K562 (cell line): ENCODE results near the gene NTRK1. TPM values are rescaled to one million over a fixed set of nuclear protein-coding genes. Genes with fewer than 3 reads are reported as not detected.

ENCODE experiments used
- ATAC-seq: fragments of 200-7000 bp; cut with Tn5 transposase; 3 replicates; pipeline ENCODE4 v1.9.1; 2020; ENCODE audit warnings: moderate library complexity
- BruUV-seq: library from RNA; stranded (reverse); fragments of 400-500 nt; replicated peaks from 2 replicates; lab custom pipeline; 2021; lab: Mats Ljungman, UMichigan
- CTCF ChIA-PET: fragments of 300-600 bp; formaldehyde crosslinking; extraction: SDS; loops from one replicate; lab custom pipeline; 2021; ENCODE audit warnings: low intra/inter-chr PET ratio; lab: Yijun Ruan, JAX
- POLR2A ChIA-PET: fragments of 300-600, 350-650 bp; sonication (Branson Sonifier 250); formaldehyde crosslinking; extraction: SDS; loops from one replicate; lab custom pipeline; 2021; ENCODE audit warnings: antibody characterized with exemption, inconsistent platforms; lab: Yijun Ruan, JAX
- DNase-seq, 4 experiments: peaks; one replicate each; pipeline versions ENCODE4 v3.0.0 to v3.0.0-alpha.2; 2011 to 2018; ENCODE audit warnings: low spot score in 3 of 4, mixed read lengths in 3 of 4; ENCODE audit errors: extremely low read depth in 1 of 4
- FAIRE-seq: peaks from 2 replicates; lab custom pipeline; 2011; peaks lifted over from hg19 to GRCh38; lab: Jason Lieb, UNC
- H2AFZ ChIP-seq: 2 replicates; pipeline ENCODE4 v1.6.0; 2011; ENCODE audit warnings: low read depth, low read length, control low read depth, inconsistent platforms
- H3K27ac ChIP-seq: fragments of 200-600 bp; 3 replicates; pipeline ENCODE4 v1.8.0; 2011; ENCODE audit warnings: low read depth, mild to moderate bottlenecking, control low read depth, inconsistent platforms, low read length, moderate library complexity, mixed read lengths; ENCODE audit errors: extremely low read depth
- H3K27me3 ChIP-seq, 2 experiments: fragments of 300-600 bp in 1 of 2; 2 replicates in 1 of 2; 3 replicates in 1 of 2; pipeline versions ENCODE4 v1.6.0 to v1.8.0; 2011; ENCODE audit warnings: inconsistent platforms in 2 of 2, low read length in 2 of 2, mild to moderate bottlenecking in 1 of 2, mixed read lengths in 1 of 2, moderate library complexity in 1 of 2; ENCODE audit not compliant: control insufficient read depth in 2 of 2, insufficient read depth in 2 of 2
- H3K36me3 ChIP-seq: fragments of 300-600 bp; 3 replicates; pipeline ENCODE4 v1.8.0; 2011; ENCODE audit warnings: mild to moderate bottlenecking, low read length, inconsistent platforms; ENCODE audit not compliant: control insufficient read depth, insufficient read depth
- H3K4me1 ChIP-seq, 2 experiments: fragments of 200-600 bp in 1 of 2; replicated peaks in 1 of 2; 2 replicates in 1 of 2; 3 replicates in 1 of 2; pipeline versions ENCODE4 v1.5.1 to v1.8.0; 2011; ENCODE audit warnings: inconsistent platforms in 2 of 2, low read length in 2 of 2, mild to moderate bottlenecking in 1 of 2, mixed read lengths in 1 of 2, moderate library complexity in 1 of 2; ENCODE audit not compliant: control insufficient read depth in 2 of 2, insufficient read depth in 2 of 2
- H3K4me2 ChIP-seq: 2 replicates; pipeline ENCODE4 v1.6.1; 2011; ENCODE audit warnings: low read length, control low read depth, inconsistent platforms, mixed read lengths; ENCODE audit not compliant: insufficient read depth
- H3K4me3 ChIP-seq: fragments of 200-600 bp; sonication (generic), shearing (Covaris generic); 2 replicates; pipeline ENCODE4 v1.5.1; 2016; ENCODE audit warnings: control low read depth, inconsistent platforms
- H3K79me2 ChIP-seq: fragments of 200-600 bp; 3 replicates; pipeline ENCODE4 v1.8.0; 2011; ENCODE audit warnings: low read length, inconsistent platforms; ENCODE audit not compliant: control insufficient read depth, insufficient read depth
- H3K9ac ChIP-seq, 2 experiments: 2 replicates each; pipeline versions ENCODE4 v1.6.0 to v1.6.1; 2011; ENCODE audit warnings: low read depth in 2 of 2, low read length in 2 of 2, control low read depth in 1 of 2, inconsistent platforms in 1 of 2, mild to moderate bottlenecking in 1 of 2, mixed read lengths in 1 of 2; ENCODE audit not compliant: insufficient read depth in 1 of 2
- H3K9me1 ChIP-seq: one replicate; pipeline ENCODE4 v1.6.0; 2011; ENCODE audit warnings: inconsistent platforms, mild to moderate bottlenecking, low read length, moderate library complexity; ENCODE audit not compliant: control insufficient read depth, insufficient read depth
- H3K9me3 ChIP-seq: replicated peaks from 2 replicates; pipeline ENCODE4 v1.5.1; 2011; ENCODE audit warnings: low read depth, low read length, inconsistent platforms; ENCODE audit not compliant: control insufficient read depth, insufficient read depth
- H4K20me1 ChIP-seq: replicated peaks from 2 replicates; pipeline ENCODE4 v1.6.1; 2011; ENCODE audit warnings: low read length, inconsistent platforms, mixed read lengths; ENCODE audit not compliant: control insufficient read depth, insufficient read depth
- BCL6 ChIP-seq: fragments of 250-450 bp; sonication (Bioruptor Pico); IDR thresholded peaks from 2 replicates; pipeline ENCODE4 v1.4.0; 2020
- DIDO1 ChIP-seq: fragments of 450-650 bp; IDR thresholded peaks from 2 replicates; pipeline ENCODE4 v1.6.1; 2016; ENCODE audit warnings: low read depth, missing biosample characterization, missing genetic modification characterization
- GATA2 ChIP-seq: sonication (generic); formaldehyde crosslinking; IDR thresholded peaks from 2 replicates; pipeline ENCODE4 v1.4.0; 2020; ENCODE audit warnings: mild to moderate bottlenecking, missing genetic modification reagents
- MCM5 ChIP-seq: fragments of 450-650 bp; IDR thresholded peaks from 2 replicates; pipeline ENCODE4 v1.6.1; 2016; ENCODE audit warnings: low read depth
- PCBP1 ChIP-seq: fragments of 200-400 bp; formaldehyde crosslinking; IDR thresholded peaks from 2 replicates; pipeline ENCODE4 v1.6.1; 2018; ENCODE audit warnings: mild to moderate bottlenecking, low read depth, low read length; ENCODE audit not compliant: poor library complexity, severe bottlenecking
- PHF8 ChIP-seq: fragments of 200-600 bp; sonication (generic); IDR thresholded peaks from 2 replicates; pipeline ENCODE4 v1.6.1; 2012; ENCODE audit warnings: mixed run types, mild to moderate bottlenecking, inconsistent platforms, low read length, moderate library complexity, borderline replicate concordance
- ZNF124 ChIP-seq: sonication (generic); formaldehyde crosslinking; IDR thresholded peaks from 2 replicates; pipeline ENCODE4 v1.8.1; 2022; ENCODE audit warnings: missing genetic modification reagents
- WGBS: fragments of 100-300 bp; shearing (Covaris generic); methylation state at CpG from one replicate; pipeline ENCODE4 v1.1.6; 2016; ENCODE audit warnings: low coverage, mixed read lengths; ENCODE audit not compliant: insufficient coverage; ENCODE audit errors: missing lambda C conversion rate; 5-methylcytosine and 5-hydroxymethylcytosine counted together
- in situ Hi-C: fragments of 300-500 bp; cut with MboI; formaldehyde crosslinking; loops from 4 replicates; pipeline ENCODE4 v1.15.0; 2018; ENCODE audit warnings: inconsistent platforms, mixed read lengths
- intact Hi-C: fragments of 100-400 bp; cut with micrococcal nuclease; formaldehyde crosslinking; loops from 2 replicates; pipeline ENCODE4 v1.14.2; 2022
- polyA plus RNA-seq, 8 experiments: library from polyadenylated mRNA; depleted of rRNA in 4 of 8; stranded (reverse) in 5 of 8; unstranded in 3 of 8; fragments of >200 nt; fragmentation: Nextera tagmentation in 2 of 8; fragmentation: Illumina TruSeq in 1 of 8; extraction: Ambion mirVana in 2 of 8; extraction: Trizol in 1 of 8; gene quantifications; 2 replicates each; pipeline versions ENCODE4 v1.2.1 to v1.2.3, GENCODE V29; 2011 to 2014; ENCODE audit warnings: inconsistent platforms in 1 of 8, missing spikeins in 1 of 8
- total RNA-seq, 7 experiments: library from RNA; depleted of rRNA in 6 of 7; stranded (reverse); fragments of >200 nt in 6 of 7; fragmentation: Illumina TruSeq in 2 of 7; extraction: Trizol in 2 of 7; gene quantifications; 2 replicates each; pipeline versions ENCODE4 v1.2.1 to v1.2.3, GENCODE V29; 2011 to 2021; ENCODE audit warnings: low replicate concordance in 1 of 7
- TF ChIP-seq, protein P1 (sequence below): sonication (generic); formaldehyde crosslinking; IDR thresholded peaks from 2 replicates; pipeline ENCODE4 v1.8.0; 2022; ENCODE audit warnings: mild to moderate bottlenecking, missing genetic modification reagents, borderline replicate concordance
- TF ChIP-seq, protein P2 (sequence below): sonication (generic); formaldehyde crosslinking; IDR thresholded peaks from 2 replicates; pipeline ENCODE4 v1.8.1; 2022; ENCODE audit warnings: missing genetic modification reagents
- TF ChIP-seq, protein P3 (sequence below): sonication (generic); formaldehyde crosslinking; IDR thresholded peaks from 2 replicates; pipeline ENCODE4 v1.9.0; 2022; ENCODE audit warnings: mild to moderate bottlenecking, missing genetic modification reagents

Gene NTRK1
- total and polyA plus RNA-seq, 9 of the 15 experiments (the other 6 are each of a cell fraction or from before 2014, with no cell fraction given): 0.46 to 30.0 (median 7.9) TPM

DNA sequence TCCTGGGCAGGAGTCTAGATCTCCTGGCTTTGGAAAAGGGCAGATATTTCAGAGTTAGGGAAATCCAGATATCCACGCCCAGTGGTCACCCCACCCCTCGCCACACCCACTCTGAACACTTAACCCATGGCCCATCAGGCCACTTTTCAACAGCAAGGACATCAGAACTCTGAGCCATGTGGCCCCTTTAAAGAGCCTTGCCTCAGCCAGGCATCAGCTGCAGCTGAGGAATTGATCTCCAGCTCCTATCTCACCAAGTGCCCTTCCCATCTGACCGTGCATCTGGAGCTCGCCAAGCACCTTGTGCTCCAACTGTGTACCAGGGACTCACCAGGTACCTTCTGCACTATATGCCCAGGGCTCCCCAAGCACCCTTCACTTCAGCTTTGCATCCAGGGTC is 23.8 kb upstream of the NTRK1 start:
- CTCF ChIA-PET: interaction anchor here (1.3 kb wide), 1 partner anchor 24 kb away, joined by 4 read pairs; the partner anchor contains the start of gene NTRK1
- no peak overlapping the region for H3K27ac ChIP-seq
- H3K4me2 ChIP-seq: peak overlapping the region; percentile 3; the same call in 1 of the 2 replicates
- no peaks in the 10 kb centered on the region for H3K36me3 ChIP-seq
- in situ Hi-C loops: no loop called here
- 13% methylated on average over 4 of the region's 4 CpGs for WGBS
- H3K9me1 ChIP-seq: no peaks in the 10 kb centered on the region
- POLR2A ChIA-PET: interaction anchor here (0.7 to 0.8 kb wide), 2 partner anchors 16 to 23 kb away, joined by 3 read pairs; no protein-coding TSS in a partner anchor
- TF ChIP-seq ZNF124 (CRISPR knock-in tag) (no peak), PCBP1 (no peak), BCL6 (CRISPR knock-in tag) (no peak), GATA2 (no peak), PHF8 (no peak), DIDO1 (tag) (no peak), MCM5 (no peak)
- TF ChIP-seq, protein P1, sequence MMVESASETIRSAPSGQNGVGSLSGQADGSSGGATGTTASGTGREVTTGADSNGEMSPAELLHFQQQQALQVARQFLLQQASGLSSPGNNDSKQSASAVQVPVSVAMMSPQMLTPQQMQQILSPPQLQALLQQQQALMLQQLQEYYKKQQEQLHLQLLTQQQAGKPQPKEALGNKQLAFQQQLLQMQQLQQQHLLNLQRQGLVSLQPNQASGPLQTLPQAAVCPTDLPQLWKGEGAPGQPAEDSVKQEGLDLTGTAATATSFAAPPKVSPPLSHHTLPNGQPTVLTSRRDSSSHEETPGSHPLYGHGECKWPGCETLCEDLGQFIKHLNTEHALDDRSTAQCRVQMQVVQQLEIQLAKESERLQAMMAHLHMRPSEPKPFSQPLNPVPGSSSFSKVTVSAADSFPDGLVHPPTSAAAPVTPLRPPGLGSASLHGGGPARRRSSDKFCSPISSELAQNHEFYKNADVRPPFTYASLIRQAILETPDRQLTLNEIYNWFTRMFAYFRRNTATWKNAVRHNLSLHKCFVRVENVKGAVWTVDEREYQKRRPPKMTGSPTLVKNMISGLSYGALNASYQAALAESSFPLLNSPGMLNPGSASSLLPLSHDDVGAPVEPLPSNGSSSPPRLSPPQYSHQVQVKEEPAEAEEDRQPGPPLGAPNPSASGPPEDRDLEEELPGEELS (CRISPR knock-in tag): no peak
- TF ChIP-seq, protein P2, sequence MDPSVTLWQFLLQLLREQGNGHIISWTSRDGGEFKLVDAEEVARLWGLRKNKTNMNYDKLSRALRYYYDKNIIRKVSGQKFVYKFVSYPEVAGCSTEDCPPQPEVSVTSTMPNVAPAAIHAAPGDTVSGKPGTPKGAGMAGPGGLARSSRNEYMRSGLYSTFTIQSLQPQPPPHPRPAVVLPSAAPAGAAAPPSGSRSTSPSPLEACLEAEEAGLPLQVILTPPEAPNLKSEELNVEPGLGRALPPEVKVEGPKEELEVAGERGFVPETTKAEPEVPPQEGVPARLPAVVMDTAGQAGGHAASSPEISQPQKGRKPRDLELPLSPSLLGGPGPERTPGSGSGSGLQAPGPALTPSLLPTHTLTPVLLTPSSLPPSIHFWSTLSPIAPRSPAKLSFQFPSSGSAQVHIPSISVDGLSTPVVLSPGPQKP: no peak
- TF ChIP-seq, protein P3, sequence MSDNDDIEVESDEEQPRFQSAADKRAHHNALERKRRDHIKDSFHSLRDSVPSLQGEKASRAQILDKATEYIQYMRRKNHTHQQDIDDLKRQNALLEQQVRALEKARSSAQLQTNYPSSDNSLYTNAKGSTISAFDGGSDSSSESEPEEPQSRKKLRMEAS (CRISPR knock-in tag): no peak
- FAIRE-seq: no peak
- no peaks in the 10 kb centered on the region for H3K79me2 ChIP-seq
- H3K4me1 ChIP-seq: peaks cover 6 to 8% of the 10 kb centered on the region in 2 experiments; a peak in 4 of 5 replicates
- no peaks in the 10 kb centered on the region for H4K20me1 ChIP-seq
- BruUV-seq: no TSS peak
- 0 out of 4 replicates have a peak overlapping the region, but pooled peaks of 1 of the 2 experiments have one; percentile 22 for H3K9ac ChIP-seq
- H3K9me3 ChIP-seq: no peaks in the 10 kb centered on the region
- no peak for DNase-seq
- intact Hi-C loops: no loop called here
- ATAC-seq: no peak
- H2AFZ ChIP-seq: no peak overlapping the region
- H3K27me3 ChIP-seq: peaks cover 16 to 17% of the 10 kb centered on the region in 2 experiments; a peak in 4 of 5 replicates
- H3K4me3 ChIP-seq: no peak overlapping the region
